B cell (primary cell): ENCODE data around the gene DDR2. TPM values are rescaled to one million over a fixed set of nuclear protein-coding genes. Genes with fewer than 3 reads are reported as not detected.

Source experiments
- ATAC-seq: fragments of 200-7000 bp; cut with Tn5 transposase; one replicate; pipeline ENCODE4 v1.10.0; 2021; ENCODE audit warnings: low read depth, mild to moderate bottlenecking, moderate number of reproducible peaks, moderate library complexity
- CTCF ChIA-PET: fragments of 350-600 bp; sonication (Branson Sonifier 250); formaldehyde crosslinking; loops from one replicate; lab custom pipeline; 2021; ENCODE audit warnings: antibody characterized with exemption, inconsistent platforms; lab: Charles Lee
- POLR2A ChIA-PET: fragments of 350-600 bp; sonication (Branson Sonifier 250); formaldehyde crosslinking; loops from one replicate; lab custom pipeline; 2021; ENCODE audit warnings: antibody characterized with exemption; lab: Charles Lee
- DNase-seq: peaks from one replicate; pipeline ENCODE4 v3.0.0; 2013
- H2AFZ ChIP-seq: 2 replicates; pipeline ENCODE4 v1.6.1; 2012; ENCODE audit warnings: mild to moderate bottlenecking, low read depth, low read length; ENCODE audit not compliant: insufficient read depth, poor library complexity, severe bottlenecking
- H3K27ac ChIP-seq, 2 donors: 1 replicate in 1 of 2; 2 replicates in 1 of 2; pipeline ENCODE4 v1.5.1; 2012 to 2013; ENCODE audit warnings: low read length in 2 of 2, mild to moderate bottlenecking in 2 of 2, moderate library complexity in 1 of 2
- H3K27me3 ChIP-seq, 4 experiments: fragments of 200-600 bp in 1 of 4; sonication (generic) in 1 of 4; replicated peaks in 1 of 4; 1 replicate in 2 of 4; 2 replicates in 2 of 4; pipeline versions ENCODE4 v1.6.1 to v1.7.0; 2013 to 2016; ENCODE audit warnings: low read length in 3 of 4, mild to moderate bottlenecking in 2 of 4, mixed read lengths in 1 of 4, moderate library complexity in 1 of 4; ENCODE audit not compliant: insufficient read depth in 4 of 4, control insufficient read depth in 3 of 4; ENCODE audit errors: control extremely low read depth in 1 of 4
- H3K36me3 ChIP-seq, 2 experiments: replicated peaks in 1 of 2; 1 replicate in 1 of 2; 2 replicates in 1 of 2; pipeline versions ENCODE4 v1.6.1 to v1.7.1; 2013; ENCODE audit warnings: low read length in 1 of 2; ENCODE audit not compliant: insufficient read depth in 2 of 2, control insufficient read depth in 1 of 2; ENCODE audit errors: control extremely low read depth in 1 of 2, extremely low read depth in 1 of 2
- H3K4me1 ChIP-seq, 2 donors: fragments of 200-600 bp in 1 of 2; sonication (generic) in 1 of 2; 1 replicate in 1 of 2; 2 replicates in 1 of 2; pipeline versions ENCODE4 v1.5.1 to v1.6.1; 2013 to 2017; ENCODE audit warnings: low read length in 2 of 2; ENCODE audit not compliant: control insufficient read depth in 2 of 2, insufficient read depth in 2 of 2
- H3K4me2 ChIP-seq: replicated peaks from 2 replicates; pipeline ENCODE3; 2012; ENCODE audit warnings: mild to moderate bottlenecking, low read depth, low read length; ENCODE audit not compliant: poor library complexity, severe bottlenecking
- H3K4me3 ChIP-seq, 5 experiments: fragments of 200-600 bp in 1 of 5; sonication (generic) in 1 of 5; 1 replicate in 3 of 5; 2 replicates in 2 of 5; pipeline versions ENCODE4 v1.5.1 to v1.7.0; 2011 to 2016; ENCODE audit warnings: low read length in 4 of 5, mild to moderate bottlenecking in 4 of 5, low read depth in 2 of 5, control low read depth in 1 of 5, moderate library complexity in 1 of 5; ENCODE audit not compliant: insufficient read depth in 1 of 5; ENCODE audit errors: control extremely low read depth in 1 of 5, extremely low read depth in 1 of 5
- H3K79me2 ChIP-seq: fragments of 200-600 bp; sonication (generic); one replicate; pipeline ENCODE4 v1.6.0; 2016; ENCODE audit warnings: low read length; ENCODE audit not compliant: control insufficient read depth, insufficient read depth
- H3K9ac ChIP-seq: fragments of 200-600 bp; sonication (generic); 2 replicates; pipeline ENCODE4 v1.6.1; 2017; ENCODE audit warnings: mild to moderate bottlenecking, low read length, moderate library complexity
- H3K9me3 ChIP-seq, 3 donors: one replicate each; pipeline versions ENCODE4 v1.6.1 to v1.7.1; 2013; ENCODE audit warnings: low read length in 2 of 3; ENCODE audit not compliant: control insufficient read depth in 2 of 3, insufficient read depth in 1 of 3; ENCODE audit errors: control extremely low read depth in 1 of 3
- H4K20me1 ChIP-seq: 2 replicates; pipeline ENCODE4 v1.6.0; 2012; ENCODE audit warnings: mild to moderate bottlenecking, low read length; ENCODE audit not compliant: insufficient read depth, control insufficient read depth, poor library complexity, severe bottlenecking
- H3K27ac Mint-ChIP-seq: one replicate; pipeline ENCODE4 v1.8.0; 2021; ENCODE audit warnings: mixed read lengths
- H3K27me3 Mint-ChIP-seq: one replicate; pipeline ENCODE4 v1.8.0; 2021; ENCODE audit warnings: mixed read lengths
- H3K4me1 Mint-ChIP-seq: one replicate; pipeline ENCODE4 v1.8.0; 2021; ENCODE audit warnings: mixed read lengths
- H3K4me3 Mint-ChIP-seq: one replicate; pipeline ENCODE4 v1.8.0; 2021; ENCODE audit warnings: mixed read lengths
- H3K9me3 Mint-ChIP-seq: one replicate; pipeline ENCODE4 v1.8.0; 2022; ENCODE audit warnings: mixed read lengths; ENCODE audit not compliant: insufficient read depth
- CTCF ChIP-seq: fragments of 200-600 bp; IDR thresholded peaks from one replicate; pipeline ENCODE4 v1.8.0; 2022; ENCODE audit warnings: antibody characterized with exemption, mild to moderate bottlenecking
- EZH2 ChIP-seq: IDR thresholded peaks from 2 replicates; pipeline ENCODE4 v1.6.1; 2012; ENCODE audit warnings: borderline replicate concordance, low read depth, mild to moderate bottlenecking, moderate library complexity, low read length; ENCODE audit not compliant: insufficient read depth, poor library complexity, severe bottlenecking
- WGBS: methylation state at CpG from one replicate; pipeline ENCODE4 v1.1.5; 2013; ENCODE audit warnings: missing lambda C conversion rate; ENCODE audit not compliant: insufficient coverage; 5-methylcytosine and 5-hydroxymethylcytosine counted together
- intact Hi-C: fragments of 100-400 bp; cut with micrococcal nuclease; formaldehyde crosslinking; loops from one replicate; pipeline ENCODE4 v1.10.0; 2022
- polyA plus RNA-seq: library from polyadenylated mRNA; depleted of rRNA; stranded (reverse); fragments of >200 nt; gene quantifications from 2 replicates; pipeline ENCODE4 v1.2.3, GENCODE V29; 2012
- total RNA-seq, 2 donors: library from RNA; stranded (reverse); fragments of 120-200 nt in 1 of 2; gene quantifications; 1 replicate in 1 of 2; 2 replicates in 1 of 2; pipeline versions ENCODE4 v1.2.3 to v1.2.4, GENCODE V29; 2013 to 2022

DDR2 gene
- total and polyA plus RNA-seq, 2 donors (not counting 1 experiment from before 2014, with no cell fraction given) = 0.12 to 0.24 TPM

- no peak overlapping the region for H3K4me3 Mint-ChIP-seq
- no peaks in the 10 kb centered on the region for H3K4me1 ChIP-seq
- ATAC-seq (no peak), DNase-seq (no peak)
- TF ChIP-seq EZH2 (no peak), CTCF (no peak)
- H4K20me1 ChIP-seq = no peaks in the 10 kb centered on the region
- no peaks in the 10 kb centered on the region for H3K4me1 Mint-ChIP-seq
- peaks cover 11% of the 10 kb centered on the region for H3K27me3 Mint-ChIP-seq
- no peak overlapping the region for H2AFZ ChIP-seq
- no peaks in the 10 kb centered on the region for H3K9me3 ChIP-seq
- no peak overlapping the region for H3K27ac Mint-ChIP-seq
- no peaks in the 10 kb centered on the region for H3K36me3 ChIP-seq
- no peak overlapping the region for H3K9ac ChIP-seq
- no peak overlapping the region for H3K4me3 ChIP-seq
- H3K9me3 Mint-ChIP-seq = no peaks in the 10 kb centered on the region
- ChIA-PET POLR2A (no interaction called here), CTCF (no interaction called here)
- H3K79me2 ChIP-seq = no peaks in the 10 kb centered on the region
- intact Hi-C loops = no loop called here
- no peak overlapping the region for H3K27ac ChIP-seq
- no peak overlapping the region for H3K4me2 ChIP-seq
- no peaks in the 10 kb centered on the region for H3K27me3 ChIP-seq
Measured at GRCh38 chr1:162732094-162732493, 99.8 kb downstream of the DDR2 start.

DNA sequence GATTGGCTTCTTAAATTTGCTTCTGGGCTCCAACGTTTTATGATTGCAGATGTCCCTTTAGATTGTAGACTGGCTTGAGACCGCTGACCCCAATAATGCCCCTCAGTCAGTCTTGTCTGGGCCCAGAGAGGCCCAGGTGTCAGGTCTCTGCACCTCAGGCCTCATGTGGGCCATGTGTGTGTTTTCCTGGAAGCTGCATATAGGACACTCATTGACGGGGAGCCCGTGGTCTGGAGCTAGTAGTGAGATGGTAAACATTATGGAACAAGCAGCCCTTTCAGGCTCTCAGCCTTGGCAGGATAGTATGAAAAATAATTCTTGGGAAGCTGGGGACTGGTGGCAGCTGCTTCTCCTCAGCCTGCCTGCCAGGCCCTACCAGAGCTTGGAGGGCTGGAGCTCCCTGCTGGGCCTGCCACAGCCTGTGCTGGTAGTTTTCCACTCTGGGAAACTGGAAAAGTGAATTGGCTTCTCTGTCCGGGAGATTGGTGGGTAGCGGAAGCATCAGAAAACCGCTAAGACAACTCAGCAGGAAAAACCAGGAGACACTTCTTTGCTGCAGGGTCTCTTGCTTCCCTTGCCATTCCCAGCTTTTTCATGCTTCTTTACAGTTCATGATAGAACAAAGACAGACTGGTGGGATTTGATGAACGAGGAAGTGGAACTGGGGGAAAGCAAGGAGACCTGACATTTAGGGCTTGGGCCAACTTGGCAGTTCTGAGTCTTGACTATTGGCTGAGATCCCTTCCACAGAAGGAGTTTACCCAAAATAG lies 100.5 kb downstream of the DDR2 start:
- intact Hi-C loops = no loop called here
- no peaks in the 10 kb centered on the region for H3K79me2 ChIP-seq
- CTCF ChIA-PET = no interaction called here
- no peak for DNase-seq
- no peak overlapping the region for H3K4me2 ChIP-seq
- H2AFZ ChIP-seq = no peak overlapping the region
- H3K4me1 ChIP-seq = no peaks in the 10 kb centered on the region
- H3K27ac ChIP-seq = no peak overlapping the region
- H3K9me3 ChIP-seq = no peaks in the 10 kb centered on the region
- no peak for TF ChIP-seq EZH2
- no peak for TF ChIP-seq CTCF
- no peak overlapping the region for H3K27ac Mint-ChIP-seq
- no peak overlapping the region for H3K4me3 Mint-ChIP-seq
- 85% methylated on average over 7 of the region's 8 CpGs for WGBS
- no peaks in the 10 kb centered on the region for H4K20me1 ChIP-seq
- no peak overlapping the region for H3K9ac ChIP-seq
- no peaks in the 10 kb centered on the region for H3K9me3 Mint-ChIP-seq
- no peaks in the 10 kb centered on the region for H3K27me3 ChIP-seq
- no peaks in the 10 kb centered on the region for H3K4me1 Mint-ChIP-seq
- no peaks in the 10 kb centered on the region for H3K36me3 ChIP-seq
- peaks cover 11% of the 10 kb centered on the region for H3K27me3 Mint-ChIP-seq
- POLR2A ChIA-PET = no interaction called here
- ATAC-seq = no peak
- no peak overlapping the region for H3K4me3 ChIP-seq
